Measurements from ENCODE around the gene TAS2R1. TPM values are rescaled to one million over a fixed set of nuclear protein-coding genes. Genes with fewer than 3 reads are reported as not detected.

TAS2R1 gene, protein sequence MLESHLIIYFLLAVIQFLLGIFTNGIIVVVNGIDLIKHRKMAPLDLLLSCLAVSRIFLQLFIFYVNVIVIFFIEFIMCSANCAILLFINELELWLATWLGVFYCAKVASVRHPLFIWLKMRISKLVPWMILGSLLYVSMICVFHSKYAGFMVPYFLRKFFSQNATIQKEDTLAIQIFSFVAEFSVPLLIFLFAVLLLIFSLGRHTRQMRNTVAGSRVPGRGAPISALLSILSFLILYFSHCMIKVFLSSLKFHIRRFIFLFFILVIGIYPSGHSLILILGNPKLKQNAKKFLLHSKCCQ
- total RNA-seq = not detected
- total RNA-seq (2013) = not detected

DNA sequence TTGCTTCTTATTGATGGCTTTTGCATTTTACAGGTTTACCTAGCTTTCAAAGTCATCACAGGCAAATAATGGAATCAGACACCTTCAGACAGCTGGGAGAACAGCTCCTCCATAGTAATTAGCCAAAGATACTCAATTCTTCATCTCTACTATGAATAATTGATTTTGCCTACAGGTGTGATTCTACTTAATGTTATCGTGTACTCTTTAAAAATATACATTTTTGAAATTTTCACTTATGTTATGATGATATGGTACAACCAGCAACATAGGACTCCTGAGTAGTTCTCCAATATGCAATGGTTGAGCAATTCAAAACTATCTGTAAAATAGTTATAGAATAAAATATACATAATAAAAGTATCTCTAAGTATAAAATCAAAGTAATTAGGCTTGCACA lies at the start of gene TAS2R1:
Gene TAS2R1 (minus strand): TSS at position 101 of the 400 bp plus-strand sequence. CDS start 319 bp downstream, outside the sequence.
- H3K9me3 ChIP-seq (ENCODE audit: control insufficient read depth, insufficient read depth, low read length) = no peaks in the 10 kb centered on the region
- no peaks in the 10 kb centered on the region for H3K36me3 Mint-ChIP-seq
- no peak within 1 kb of the TSS for H3K4me3 ChIP-seq (ENCODE audit: low read length)

DNA sequence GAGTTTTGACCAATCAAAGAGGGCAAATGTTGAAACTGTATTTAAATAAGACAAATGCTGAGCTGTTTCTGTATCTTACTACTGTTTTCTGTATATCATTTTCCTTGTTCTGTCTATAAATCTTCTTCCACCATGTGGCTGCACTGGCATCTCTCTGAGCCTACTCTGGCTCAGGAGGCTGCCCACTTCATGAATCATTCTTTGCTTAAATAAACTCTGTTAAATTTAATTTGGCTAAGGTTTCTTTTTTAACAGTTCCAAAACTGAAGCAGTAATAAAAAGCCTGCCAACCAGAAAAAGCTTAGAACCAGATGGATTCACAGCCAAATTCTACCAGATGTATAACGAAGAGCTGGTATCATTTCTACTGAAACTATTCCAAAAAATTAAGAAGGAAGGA lies 40.2 kb upstream of the TAS2R1 start:
- DNase-seq (no peak), ATAC-seq (no peak)
- TF ChIP-seq, protein P1, sequence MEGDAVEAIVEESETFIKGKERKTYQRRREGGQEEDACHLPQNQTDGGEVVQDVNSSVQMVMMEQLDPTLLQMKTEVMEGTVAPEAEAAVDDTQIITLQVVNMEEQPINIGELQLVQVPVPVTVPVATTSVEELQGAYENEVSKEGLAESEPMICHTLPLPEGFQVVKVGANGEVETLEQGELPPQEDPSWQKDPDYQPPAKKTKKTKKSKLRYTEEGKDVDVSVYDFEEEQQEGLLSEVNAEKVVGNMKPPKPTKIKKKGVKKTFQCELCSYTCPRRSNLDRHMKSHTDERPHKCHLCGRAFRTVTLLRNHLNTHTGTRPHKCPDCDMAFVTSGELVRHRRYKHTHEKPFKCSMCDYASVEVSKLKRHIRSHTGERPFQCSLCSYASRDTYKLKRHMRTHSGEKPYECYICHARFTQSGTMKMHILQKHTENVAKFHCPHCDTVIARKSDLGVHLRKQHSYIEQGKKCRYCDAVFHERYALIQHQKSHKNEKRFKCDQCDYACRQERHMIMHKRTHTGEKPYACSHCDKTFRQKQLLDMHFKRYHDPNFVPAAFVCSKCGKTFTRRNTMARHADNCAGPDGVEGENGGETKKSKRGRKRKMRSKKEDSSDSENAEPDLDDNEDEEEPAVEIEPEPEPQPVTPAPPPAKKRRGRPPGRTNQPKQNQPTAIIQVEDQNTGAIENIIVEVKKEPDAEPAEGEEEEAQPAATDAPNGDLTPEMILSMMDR (IDR thresholded peaks at IDR 0.05) = no peak
- H3K36me3 ChIP-seq (ENCODE audit: control insufficient read depth, insufficient read depth, low read length) = no peaks in the 10 kb centered on the region
- no peaks in the 10 kb centered on the region for H3K4me1 ChIP-seq (ENCODE audit: control insufficient read depth, insufficient read depth, low read length)
- H3K27me3 ChIP-seq (ENCODE audit: control insufficient read depth, insufficient read depth, low read length) = no peaks in the 10 kb centered on the region
- Mint-ChIP-seq H3K9me3 (peaks cover 15% of the 10 kb centered on the region in 2 donors), H3K36me3 (peaks cover 6% of the 10 kb centered on the region), H3K27ac (no peak overlapping the region), H3K4me1 (no peaks in the 10 kb centered on the region), H3K27me3 (ENCODE audit: low read depth in 2 of 2) (no peaks in the 10 kb centered on the region), H3K4me3 (no peak overlapping the region)
- H3K4me3 ChIP-seq (ENCODE audit: low read length) = no peak overlapping the region
- WGBS (ENCODE audit: insufficient coverage) = no CpG with 5 or more reads among the region's 1 CpG
- intact Hi-C loops (cut with micrococcal nuclease) = no loop called here
- H3K9me3 ChIP-seq (ENCODE audit: control insufficient read depth, insufficient read depth, low read length) = peaks cover 9% of the 10 kb centered on the region
- H3K27ac ChIP-seq (ENCODE audit: low read length) = no peak overlapping the region

More for the DNA sequence above, at the start of gene TAS2R1:
- TF ChIP-seq, protein P1 (IDR thresholded peaks at IDR 0.05) = no peak
- peaks cover 6 to 13% of the 10 kb centered on the region in 2 donors for H3K9me3 Mint-ChIP-seq
- DNase-seq = no peak
- no CpG with 5 or more reads among the region's 1 CpG for WGBS (ENCODE audit: insufficient coverage)
- no peaks in the 10 kb centered on the region for H3K27me3 ChIP-seq (ENCODE audit: control insufficient read depth, insufficient read depth, low read length)
- H3K4me1 ChIP-seq (ENCODE audit: control insufficient read depth, insufficient read depth, low read length) = no peaks in the 10 kb centered on the region
- H3K27ac Mint-ChIP-seq = no peak within 1 kb of the TSS
- H3K27ac ChIP-seq (ENCODE audit: low read length) = no peak within 1 kb of the TSS
- no peak for ATAC-seq
- H3K27me3 Mint-ChIP-seq (ENCODE audit: low read depth in 2 of 2) = no peaks in the 10 kb centered on the region
- no peaks in the 10 kb centered on the region for H3K4me1 Mint-ChIP-seq
- intact Hi-C loops (cut with micrococcal nuclease) = no loop called here
- no peak within 1 kb of the TSS for H3K4me3 Mint-ChIP-seq
- H3K36me3 ChIP-seq (ENCODE audit: control insufficient read depth, insufficient read depth, low read length) = no peaks in the 10 kb centered on the region

DNA sequence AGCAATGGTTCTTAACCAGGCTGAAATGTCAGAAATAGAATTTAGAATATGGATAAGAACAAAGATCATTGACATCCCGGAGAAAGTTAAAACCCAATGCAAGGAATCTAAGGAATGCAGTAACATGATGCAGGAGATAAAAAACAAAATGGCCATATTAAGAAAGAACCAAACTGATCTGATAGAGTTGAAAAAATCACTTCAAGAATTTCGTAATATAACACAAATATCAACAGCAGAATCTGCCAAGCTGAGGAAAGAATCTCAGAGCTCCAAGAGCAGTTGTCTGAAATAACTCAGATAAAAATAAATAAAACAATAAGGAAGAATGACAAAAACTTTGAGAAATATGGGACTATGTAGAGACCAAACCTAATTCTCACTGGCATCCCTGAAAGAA lies 37.8 kb upstream of the TAS2R1 start:
- Histone ChIP-seq H3K27me3 (ENCODE audit: control insufficient read depth, insufficient read depth, low read length) (no peaks in the 10 kb centered on the region), H3K4me3 (ENCODE audit: low read length) (no peak overlapping the region), H3K27ac (ENCODE audit: low read length) (no peak overlapping the region), H3K9me3 (ENCODE audit: control insufficient read depth, insufficient read depth, low read length) (peaks cover 9% of the 10 kb centered on the region), H3K36me3 (ENCODE audit: control insufficient read depth, insufficient read depth, low read length) (no peaks in the 10 kb centered on the region), H3K4me1 (ENCODE audit: control insufficient read depth, insufficient read depth, low read length) (no peaks in the 10 kb centered on the region)
- DNase-seq (no peak), ATAC-seq (no peak)
- Mint-ChIP-seq H3K36me3 (peaks cover 7% of the 10 kb centered on the region), H3K9me3 (peaks cover 15 to 21% of the 10 kb centered on the region in 2 donors), H3K4me3 (no peak overlapping the region), H3K27me3 (ENCODE audit: low read depth in 2 of 2) (no peaks in the 10 kb centered on the region), H3K4me1 (no peaks in the 10 kb centered on the region), H3K27ac (no peak overlapping the region)
- 88% methylated on average over 2 of the region's 2 CpGs for WGBS (ENCODE audit: insufficient coverage)
- TF ChIP-seq, protein P1 (IDR thresholded peaks at IDR 0.05) = no peak
- intact Hi-C loops (cut with micrococcal nuclease) = no loop called here

DNA sequence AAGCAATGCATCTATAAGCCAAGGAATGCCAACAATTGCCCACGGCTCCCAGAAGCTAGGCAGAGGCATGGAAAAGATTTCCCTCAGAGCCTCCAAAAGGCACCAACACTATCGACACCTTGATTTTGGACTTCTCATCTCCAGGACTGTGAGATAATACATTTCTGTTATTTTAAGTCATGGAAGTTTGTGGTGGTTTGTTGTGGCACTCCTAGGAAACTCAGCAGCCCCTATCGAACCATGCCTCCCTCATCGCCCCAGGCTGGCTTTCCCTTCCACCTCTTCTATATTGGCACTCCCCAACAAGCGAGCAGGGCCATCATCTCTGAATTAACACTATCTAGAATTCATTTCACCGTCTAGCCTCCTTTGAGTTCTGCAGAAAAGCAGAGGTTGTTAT lies 33.7 kb upstream of the TAS2R1 start:
- no peak overlapping the region for H3K4me3 Mint-ChIP-seq
- H3K27ac ChIP-seq (ENCODE audit: low read length) = no peak overlapping the region
- H3K36me3 ChIP-seq (ENCODE audit: control insufficient read depth, insufficient read depth, low read length) = no peaks in the 10 kb centered on the region
- 74% methylated on average over 5 of the region's 6 CpGs for WGBS (ENCODE audit: insufficient coverage)
- H3K27ac Mint-ChIP-seq = no peak overlapping the region
- H3K4me1 Mint-ChIP-seq = no peaks in the 10 kb centered on the region
- no peak for ATAC-seq
- H3K9me3 Mint-ChIP-seq = peaks cover 12 to 15% of the 10 kb centered on the region in 2 donors
- TF ChIP-seq, protein P1 (IDR thresholded peaks at IDR 0.05) = no peak
- peaks cover 7% of the 10 kb centered on the region for H3K36me3 Mint-ChIP-seq
- no peaks in the 10 kb centered on the region for H3K4me1 ChIP-seq (ENCODE audit: control insufficient read depth, insufficient read depth, low read length)
- DNase-seq = no peak
- no peak overlapping the region for H3K4me3 ChIP-seq (ENCODE audit: low read length)
- H3K9me3 ChIP-seq (ENCODE audit: control insufficient read depth, insufficient read depth, low read length) = peaks cover 9% of the 10 kb centered on the region
- no peaks in the 10 kb centered on the region for H3K27me3 ChIP-seq (ENCODE audit: control insufficient read depth, insufficient read depth, low read length)
- H3K27me3 Mint-ChIP-seq (ENCODE audit: low read depth in 2 of 2) = no peaks in the 10 kb centered on the region
- intact Hi-C loops (cut with micrococcal nuclease) = no loop called here

Measured in natural killer cell (primary cell).